Measurements from ENCODE around the gene ZNF500.

GRCh38 chr16:4754865-4755264, 12.1 kb downstream of the ZNF500 start:
- TF ChIP-seq POLR2AphosphoS5 (IDR thresholded peaks at IDR 0.05; ENCODE audit: low read depth, low read length) (no peak), TAF1 (IDR thresholded peaks at IDR 0.05; ENCODE audit: borderline replicate concordance, insufficient read depth, low read length) (no peak), REST (IDR thresholded peaks at IDR 0.05; ENCODE audit: insufficient read depth in 1 of 2, low read depth in 2 of 2, low read length in 2 of 2) (no peak)
